Activated CD8-positive, alpha-beta T cell treated with anti-CD3 and anti-CD28 coated beads for 36 hours (primary cell): ENCODE data around the gene MCTP2. TPM values are rescaled to one million over a fixed set of nuclear protein-coding genes. Genes with fewer than 3 reads are reported as not detected.

Experiments used
- ATAC-seq: fragments of 200-7000 bp; cut with Tn5 transposase; one replicate; pipeline ENCODE4 v1.10.0; 2021; ENCODE audit warnings: mild to moderate bottlenecking, moderate library complexity
- CTCF ChIA-PET: fragments of 350-600 bp; sonication (Branson Sonifier 250); formaldehyde crosslinking; loops from one replicate; lab custom pipeline; 2021; ENCODE audit warnings: antibody characterized with exemption; lab: Charles Lee
- POLR2A ChIA-PET: fragments of 350-600 bp; sonication (Branson Sonifier 250); formaldehyde crosslinking; loops from one replicate; lab custom pipeline; 2021; ENCODE audit warnings: antibody characterized with exemption; lab: Charles Lee
- DNase-seq: peaks from one replicate; pipeline ENCODE4 v3.0.0-alpha.2; 2020
- H3K27ac Mint-ChIP-seq: one replicate; pipeline ENCODE4 v1.8.0; 2021; ENCODE audit warnings: mild to moderate bottlenecking, mixed read lengths
- H3K27me3 Mint-ChIP-seq: one replicate; pipeline ENCODE4 v1.8.0; 2021; ENCODE audit warnings: mixed read lengths
- H3K36me3 Mint-ChIP-seq: one replicate; pipeline ENCODE4 v1.8.0; 2021; ENCODE audit warnings: low read depth, mixed read lengths
- H3K4me1 Mint-ChIP-seq: one replicate; pipeline ENCODE4 v1.8.0; 2021; ENCODE audit warnings: low read depth, mixed read lengths
- H3K4me3 Mint-ChIP-seq: one replicate; pipeline ENCODE4 v1.8.0; 2021; ENCODE audit warnings: mild to moderate bottlenecking, moderate library complexity, mixed read lengths
- H3K9me3 Mint-ChIP-seq: one replicate; pipeline ENCODE4 v1.8.0; 2021; ENCODE audit warnings: mixed read lengths
- CTCF ChIP-seq: fragments of 200-600 bp; IDR thresholded peaks from one replicate; pipeline ENCODE4 v1.8.0; 2022; ENCODE audit warnings: antibody characterized with exemption, mild to moderate bottlenecking
- intact Hi-C: fragments of 100-400 bp; cut with micrococcal nuclease; formaldehyde crosslinking; loops from one replicate; pipeline ENCODE4 v1.10.0; 2022
- total RNA-seq, 2 experiments: library from RNA; stranded (reverse); gene quantifications; one replicate each; pipeline ENCODE4 v1.2.3, GENCODE V29; 2021

The MCTP2 gene
- total RNA-seq, 2 experiments from 2014 or later: 16.2 to 18.3 TPM

- no peaks in the 10 kb centered on the region for H3K27me3 Mint-ChIP-seq
- H3K4me3 Mint-ChIP-seq: no peak overlapping the region
- no peaks in the 10 kb centered on the region for H3K9me3 Mint-ChIP-seq
- peaks cover 7% of the 10 kb centered on the region for H3K36me3 Mint-ChIP-seq
- POLR2A ChIA-PET: no interaction called here
- no peaks in the 10 kb centered on the region for H3K4me1 Mint-ChIP-seq
- CTCF ChIA-PET: interaction anchor here (1.3 to 1.6 kb wide), 3 partner anchors 8 to 187 kb away, joined by 3 to 5 read pairs (median 3); no protein-coding TSS in a partner anchor
- ATAC-seq (no peak), DNase-seq (no peak)
- no peak for TF ChIP-seq CTCF
- intact Hi-C loops: no loop called here
- no peak overlapping the region for H3K27ac Mint-ChIP-seq
Observed at GRCh38 chr15:94351031-94351535, 119.7 kb downstream of the MCTP2 start.

DNA sequence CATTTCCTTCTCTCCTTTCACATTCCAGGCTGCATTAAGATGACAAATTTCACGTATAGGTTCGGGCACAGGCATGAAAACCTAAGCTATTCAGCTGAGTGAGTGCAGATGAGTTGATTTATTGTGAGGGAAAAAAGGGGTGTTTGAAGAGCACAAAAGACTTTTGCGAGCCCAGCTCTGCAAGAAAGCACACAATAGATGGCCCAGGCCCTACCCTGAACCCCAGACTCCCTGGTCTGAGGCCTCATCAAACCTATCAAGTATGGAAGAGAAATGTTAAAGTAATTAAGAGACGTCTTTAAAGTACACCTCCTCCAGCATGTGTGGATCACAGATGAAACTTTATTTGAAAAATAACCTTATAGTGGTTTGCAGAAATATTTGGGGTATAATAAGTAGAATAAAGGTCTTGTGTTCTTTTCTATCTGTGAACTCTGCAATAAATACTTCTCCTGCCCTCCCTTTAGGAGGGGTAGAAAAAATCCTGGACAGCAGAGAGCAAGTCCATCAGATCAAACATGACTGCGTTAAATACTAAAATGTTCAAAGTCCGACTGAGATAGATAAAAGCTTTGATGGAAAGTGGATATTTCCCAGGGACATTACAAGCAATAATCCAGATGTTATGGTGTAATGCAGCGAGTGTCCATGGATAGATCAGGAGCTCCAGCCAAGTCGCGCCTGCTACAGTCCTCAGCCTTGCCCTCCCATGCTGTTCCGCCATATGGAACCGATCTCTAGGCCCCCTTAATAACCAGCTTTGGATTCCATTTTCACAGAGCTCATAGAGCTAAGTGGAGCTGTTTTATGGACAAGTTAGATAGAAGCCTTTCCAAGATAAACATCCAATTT, 121.5 kb downstream of the MCTP2 start:
- DNase-seq: no peak
- Mint-ChIP-seq H3K9me3 (no peaks in the 10 kb centered on the region), H3K4me1 (no peaks in the 10 kb centered on the region), H3K36me3 (peaks cover 7% of the 10 kb centered on the region), H3K4me3 (no peak overlapping the region), H3K27ac (no peak overlapping the region), H3K27me3 (no peaks in the 10 kb centered on the region)
- TF ChIP-seq CTCF: no peak
- POLR2A ChIA-PET: no interaction called here
- no peak for ATAC-seq
- intact Hi-C loops: no loop called here
- CTCF ChIA-PET: interaction anchor here (0.6 to 1.6 kb wide), 5 partner anchors 25 to 189 kb away, joined by 3 to 5 read pairs (median 3); no protein-coding TSS in a partner anchor

DNA sequence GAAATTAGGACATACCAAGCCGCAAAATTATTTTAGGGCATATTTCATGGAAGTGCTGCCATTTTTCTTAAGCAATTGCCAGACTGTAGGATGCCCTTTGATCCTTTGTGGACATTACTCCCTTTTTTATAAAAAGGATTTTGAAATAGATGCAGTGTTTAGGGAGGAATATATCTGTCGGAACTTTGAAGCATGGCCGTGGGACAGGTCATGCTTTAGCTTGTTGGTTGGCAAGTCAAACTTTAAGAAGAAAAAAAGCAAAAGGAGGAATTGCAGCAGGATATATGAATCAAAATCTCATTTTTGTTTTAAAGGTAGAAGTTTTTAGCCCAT, 122.1 kb downstream of the MCTP2 start:
- H3K36me3 Mint-ChIP-seq: peaks cover 7% of the 10 kb centered on the region
- H3K9me3 Mint-ChIP-seq: no peaks in the 10 kb centered on the region
- H3K27ac Mint-ChIP-seq: no peak overlapping the region
- ChIA-PET POLR2A (no interaction called here), CTCF (interaction anchor here (0.6 to 1.2 kb wide), 3 partner anchors 26 to 189 kb away, joined by 3 read pairs; no protein-coding TSS in a partner anchor)
- ATAC-seq: no peak
- intact Hi-C loops: no loop called here
- DNase-seq: no peak
- TF ChIP-seq CTCF: no peak
- H3K4me1 Mint-ChIP-seq: no peaks in the 10 kb centered on the region
- no peaks in the 10 kb centered on the region for H3K27me3 Mint-ChIP-seq
- no peak overlapping the region for H3K4me3 Mint-ChIP-seq

DNA sequence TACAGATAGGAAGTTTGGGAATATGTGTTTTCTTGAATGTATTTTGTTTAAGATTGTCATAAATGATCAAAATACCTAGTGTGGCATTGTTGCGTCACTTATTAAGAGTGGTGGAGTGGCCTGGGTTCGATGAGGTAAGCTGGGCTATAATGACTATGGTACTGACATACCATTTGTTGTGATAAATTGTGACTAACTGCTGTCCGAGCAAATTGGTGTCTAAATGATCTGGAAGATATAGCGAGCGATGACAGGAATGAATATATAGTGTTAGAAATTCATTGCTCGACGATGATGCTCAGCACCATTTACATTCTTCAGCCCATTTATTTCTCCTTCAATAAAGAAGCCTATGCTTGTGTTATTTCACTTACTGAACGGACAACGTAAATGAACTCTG, 123.3 kb downstream of the MCTP2 start:
- H3K27ac Mint-ChIP-seq: no peak overlapping the region
- no peak overlapping the region for H3K4me3 Mint-ChIP-seq
- TF ChIP-seq CTCF: no peak
- ATAC-seq (no peak), DNase-seq (no peak)
- CTCF ChIA-PET: no interaction called here
- H3K27me3 Mint-ChIP-seq: no peaks in the 10 kb centered on the region
- POLR2A ChIA-PET: no interaction called here
- no peaks in the 10 kb centered on the region for H3K9me3 Mint-ChIP-seq
- H3K4me1 Mint-ChIP-seq: no peaks in the 10 kb centered on the region
- H3K36me3 Mint-ChIP-seq: peaks cover 2% of the 10 kb centered on the region
- intact Hi-C loops: no loop called here

- ChIA-PET CTCF (interaction anchor here (1.3 kb wide), 1 partner anchor 9 kb away, joined by 3 read pairs; no protein-coding TSS in a partner anchor), POLR2A (interaction anchor here (1.2 kb wide), 1 partner anchor 53 kb away, joined by 4 read pairs; no protein-coding TSS in a partner anchor)
- no peak overlapping the region for H3K4me3 Mint-ChIP-seq
- DNase-seq (no peak), ATAC-seq (no peak)
- H3K9me3 Mint-ChIP-seq: no peaks in the 10 kb centered on the region
- peaks cover 9% of the 10 kb centered on the region for H3K36me3 Mint-ChIP-seq
- TF ChIP-seq CTCF: no peak
- no peak overlapping the region for H3K27ac Mint-ChIP-seq
- no peaks in the 10 kb centered on the region for H3K27me3 Mint-ChIP-seq
- intact Hi-C loops: no loop called here
- no peaks in the 10 kb centered on the region for H3K4me1 Mint-ChIP-seq
Observed at GRCh38 chr15:94359716-94360115, 128.4 kb downstream of the MCTP2 start.
